ENCODE measurements around the gene ITPR1. TPM values are rescaled to one million over a fixed set of nuclear protein-coding genes. Genes with fewer than 3 reads are reported as not detected.

ITPR1 gene
- total and polyA plus RNA-seq, 10 of the 15 experiments (the other 5 are each of a cell fraction or from before 2014, with no cell fraction given): 12.2 to 239 (median 28.4) TPM

GRCh38 chr3:4606911-4607310 lies 113.8 kb downstream of the ITPR1 start:
- Histone ChIP-seq H3K36me3 (ENCODE audit: control insufficient read depth in 2 of 2, insufficient read depth in 2 of 2, low read length in 1 of 2) (no peaks in the 10 kb centered on the region), H3K27ac (ENCODE audit: control insufficient read depth, insufficient read depth) (no peak overlapping the region), H2AFZ (ENCODE audit: control insufficient read depth, low read depth, low read length) (no peak overlapping the region), H4K20me1 (ENCODE audit: control insufficient read depth, insufficient read depth) (no peaks in the 10 kb centered on the region), H3K4me2 (ENCODE audit: control insufficient read depth, insufficient read depth) (no peak overlapping the region), H3K4me3 (no peak overlapping the region), H3K4me1 (ENCODE audit: control insufficient read depth, insufficient read depth, low read length) (no peaks in the 10 kb centered on the region), H3K9ac (ENCODE audit: control insufficient read depth, insufficient read depth, low read length) (no peak overlapping the region), H3K79me2 (ENCODE audit: control insufficient read depth, insufficient read depth, low read length) (no peaks in the 10 kb centered on the region), H3K27me3 (replicated peaks in 1 of 2; ENCODE audit: control insufficient read depth in 2 of 2, insufficient read depth in 2 of 2, low read length in 1 of 2) (no peaks in the 10 kb centered on the region), H3K9me3 (replicated peaks; ENCODE audit: control insufficient read depth, insufficient read depth, low read length) (no peaks in the 10 kb centered on the region)
- WGBS (ENCODE audit: insufficient coverage, insufficient replicate concordance, low lambda C conversion rate, missing lambda C conversion rate): 77% methylated on average over 4 of the region's 4 CpGs
- no peak for DNase-seq (ENCODE audit: low read depth, low spot score)
- FAIRE-seq: no peak
- no peak for ATAC-seq
- POLR2A ChIA-PET: no interaction called here
- CTCF ChIA-PET: interaction anchor here (2.4 kb wide), 1 partner anchor 27 kb away, joined by 6 read pairs; no protein-coding TSS in a partner anchor
- no TSS peak for BruUV-seq (replicated peaks)
- intact Hi-C loops (cut with micrococcal nuclease; ENCODE audit: unreplicated experiment) (no loop called here), in situ Hi-C loops (cut with MboI) (no loop called here)
- RAD21 ChIA-PET (ENCODE audit: unreplicated experiment): no interaction called here
- TF ChIP-seq KAT2A (conservative IDR thresholded peaks at IDR 0.05; ENCODE audit: control insufficient read depth, low read depth, low read length) (no peak), SMARCA5 (IDR thresholded peaks at IDR 0.05) (no peak), NFIC (IDR thresholded peaks at IDR 0.05; ENCODE audit: low read depth, low read length) (no peak), BMI1 (IDR thresholded peaks at IDR 0.05; ENCODE audit: borderline replicate concordance) (no peak), ATF2 (IDR thresholded peaks at IDR 0.05; ENCODE audit: low read length) (no peak), EGR1 (IDR thresholded peaks at IDR 0.05; ENCODE audit: borderline replicate concordance in 1 of 2, low read depth in 2 of 2, low read length in 2 of 2) (no peak), STAT1 (conservative IDR thresholded peaks at IDR 0.05) (no peak), CREB1 (IDR thresholded peaks at IDR 0.05; ENCODE audit: low read depth) (no peak), BCL11A (IDR thresholded peaks at IDR 0.05; ENCODE audit: low read depth, low read length) (no peak), GABPA (IDR thresholded peaks at IDR 0.05; ENCODE audit: low read depth) (no peak), NFXL1 (IDR thresholded peaks at IDR 0.05; ENCODE audit: borderline replicate concordance) (no peak), ZNF207 (IDR thresholded peaks at IDR 0.05; ENCODE audit: borderline replicate concordance) (no peak), PML (IDR thresholded peaks at IDR 0.05; ENCODE audit: low read length) (no peak)
- SMC1A ChIA-PET (ENCODE audit: uncharacterized antibody, unreplicated experiment): no interaction called here

Measured in GM12878 (cell line).